HepG2 (cell line): Measurements from ENCODE around the gene MCMBP.

Experiments used
- ZBTB44 ChIP-seq: sonication (generic); formaldehyde crosslinking; IDR thresholded peaks from 2 replicates; pipeline ENCODE4 v1.4.0; 2020; ENCODE audit warnings: missing genetic modification reagents
- ZNF737 ChIP-seq: sonication (generic); formaldehyde crosslinking; IDR thresholded peaks from 2 replicates; pipeline ENCODE4 v1.5.0; 2020; ENCODE audit warnings: missing genetic modification reagents, mild to moderate bottlenecking, borderline replicate concordance
- ZNF761 ChIP-seq: sonication (generic); formaldehyde crosslinking; conservative IDR thresholded peaks from 2 replicates; pipeline ENCODE4 v1.4.0; 2020; ENCODE audit warnings: mild to moderate bottlenecking, missing genetic modification reagents

- TF ChIP-seq ZBTB44 (no peak), ZNF737 (CRISPR knock-in tag) (no peak), ZNF761 (CRISPR knock-in tag) (no peak)
Observed at GRCh38 chr10:119896061-119896655, 23.5 kb upstream of the MCMBP start.
